ENCODE results near the gene CACNA1G. TPM values are rescaled to one million over a fixed set of nuclear protein-coding genes. Genes with fewer than 3 reads are reported as not detected.

The CACNA1G gene
- total RNA-seq, 3 donors from 2014 or later: 0.07 to 0.32 (median 0.12) TPM

DNA sequence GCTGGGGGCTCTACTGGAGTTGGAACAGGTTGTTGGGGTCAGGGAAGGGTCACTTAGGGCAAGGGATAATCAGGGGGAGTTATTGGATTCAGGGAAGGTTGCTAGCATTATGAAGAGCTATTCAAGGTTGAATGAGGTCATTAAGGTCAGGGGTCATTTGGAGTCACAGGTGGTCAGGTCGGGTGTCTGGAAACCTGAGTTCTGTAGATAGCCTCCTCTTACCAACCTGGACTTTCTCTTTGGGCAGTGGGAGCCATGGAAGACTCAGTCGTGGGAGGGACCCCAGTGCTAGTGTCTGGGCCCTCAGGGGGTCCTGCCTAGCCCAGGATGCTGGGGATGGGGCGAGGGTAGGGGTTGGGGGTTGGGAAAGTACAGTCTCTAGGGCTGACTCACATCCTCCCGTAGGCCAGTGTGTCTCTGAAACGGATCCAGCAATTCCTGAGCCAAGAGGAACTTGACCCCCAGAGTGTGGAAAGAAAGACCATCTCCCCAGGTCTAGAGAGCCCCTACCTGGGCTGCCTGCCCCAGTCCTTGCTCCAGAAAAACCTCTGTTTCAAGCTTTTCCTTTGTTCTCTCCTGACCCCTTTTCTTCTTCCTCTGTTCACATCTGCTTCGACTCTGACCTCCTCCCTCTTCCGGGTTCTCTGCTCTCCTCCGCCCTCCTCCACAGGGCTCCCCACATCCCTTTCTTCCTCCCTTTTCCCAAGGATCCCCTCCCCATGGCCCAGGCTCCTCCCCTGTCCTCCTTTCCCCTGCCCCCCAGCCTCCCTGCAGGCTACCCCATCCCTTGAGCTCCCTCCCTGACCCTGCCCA lies 107.7 kb downstream of the CACNA1G start:
- H3K4me3 ChIP-seq: no peak overlapping the region
- DNase-seq (peak in 1 of 3 donors; percentile 21), ATAC-seq (peak; percentile 50)
- TF ChIP-seq, protein P1, sequence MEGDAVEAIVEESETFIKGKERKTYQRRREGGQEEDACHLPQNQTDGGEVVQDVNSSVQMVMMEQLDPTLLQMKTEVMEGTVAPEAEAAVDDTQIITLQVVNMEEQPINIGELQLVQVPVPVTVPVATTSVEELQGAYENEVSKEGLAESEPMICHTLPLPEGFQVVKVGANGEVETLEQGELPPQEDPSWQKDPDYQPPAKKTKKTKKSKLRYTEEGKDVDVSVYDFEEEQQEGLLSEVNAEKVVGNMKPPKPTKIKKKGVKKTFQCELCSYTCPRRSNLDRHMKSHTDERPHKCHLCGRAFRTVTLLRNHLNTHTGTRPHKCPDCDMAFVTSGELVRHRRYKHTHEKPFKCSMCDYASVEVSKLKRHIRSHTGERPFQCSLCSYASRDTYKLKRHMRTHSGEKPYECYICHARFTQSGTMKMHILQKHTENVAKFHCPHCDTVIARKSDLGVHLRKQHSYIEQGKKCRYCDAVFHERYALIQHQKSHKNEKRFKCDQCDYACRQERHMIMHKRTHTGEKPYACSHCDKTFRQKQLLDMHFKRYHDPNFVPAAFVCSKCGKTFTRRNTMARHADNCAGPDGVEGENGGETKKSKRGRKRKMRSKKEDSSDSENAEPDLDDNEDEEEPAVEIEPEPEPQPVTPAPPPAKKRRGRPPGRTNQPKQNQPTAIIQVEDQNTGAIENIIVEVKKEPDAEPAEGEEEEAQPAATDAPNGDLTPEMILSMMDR (IDR thresholded peaks at IDR 0.05): no peak
- no peaks in the 10 kb centered on the region for H3K9me3 ChIP-seq
- intact Hi-C loops (cut with DNase I, micrococcal nuclease): no loop called here
- no peaks in the 10 kb centered on the region for H3K4me1 ChIP-seq (ENCODE audit: low read depth)
- H3K36me3 ChIP-seq (ENCODE audit: low read depth): no peaks in the 10 kb centered on the region

DNA sequence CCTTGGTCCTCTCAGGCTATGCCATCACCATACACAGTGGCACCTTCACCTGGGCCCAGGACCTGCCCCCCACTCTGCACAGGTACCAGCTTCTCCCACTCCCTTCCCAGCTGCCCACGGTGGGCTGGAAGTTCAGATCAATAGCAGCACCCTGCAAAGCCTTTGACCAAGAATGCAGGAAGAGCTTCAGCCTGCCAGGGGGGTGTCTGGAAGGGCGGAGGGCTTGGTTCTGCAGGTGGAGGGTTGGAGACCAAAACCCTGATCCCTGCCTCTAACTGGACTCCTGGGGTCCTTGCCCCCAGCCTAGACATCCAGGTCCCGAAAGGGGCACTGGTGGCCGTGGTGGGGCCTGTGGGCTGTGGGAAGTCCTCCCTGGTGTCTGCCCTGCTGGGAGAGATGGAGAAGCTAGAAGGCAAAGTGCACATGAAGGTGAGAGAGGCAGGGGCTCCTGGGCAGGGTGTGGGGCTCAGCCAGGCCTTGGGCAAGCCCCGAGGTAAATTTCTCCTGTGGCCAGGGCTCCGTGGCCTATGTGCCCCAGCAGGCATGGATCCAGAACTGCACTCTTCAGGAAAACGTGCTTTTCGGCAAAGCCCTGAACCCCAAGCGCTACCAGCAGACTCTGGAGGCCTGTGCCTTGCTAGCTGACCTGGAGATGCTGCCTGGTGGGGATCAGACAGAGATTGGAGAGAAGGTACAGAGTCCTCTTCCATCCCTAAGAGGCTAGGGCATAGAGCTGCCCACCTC lies 108.5 kb downstream of the CACNA1G start:
- no peak for ATAC-seq
- TF ChIP-seq, protein P1 (IDR thresholded peaks at IDR 0.05): no peak
- H3K36me3 ChIP-seq (ENCODE audit: low read depth): no peaks in the 10 kb centered on the region

DNA sequence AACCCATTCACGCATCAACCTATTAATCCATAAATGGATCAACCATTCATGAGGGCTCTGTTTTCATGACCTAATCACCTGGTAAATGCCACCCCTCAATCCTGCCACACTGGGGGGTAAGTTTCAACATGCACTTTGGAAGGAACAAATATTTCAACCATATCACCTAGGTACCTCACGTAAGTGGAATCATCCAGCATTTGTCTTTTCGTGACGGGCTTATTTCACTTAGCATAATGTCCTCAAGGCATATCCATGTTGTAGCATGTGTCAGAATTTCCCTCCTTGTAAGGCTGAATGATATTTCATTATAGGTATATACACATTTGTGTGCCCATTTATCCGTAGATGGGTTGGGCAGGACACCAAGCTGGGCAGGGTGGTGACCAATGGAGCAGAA lies 111.6 kb downstream of the CACNA1G start:
- H3K9me3 ChIP-seq: no peaks in the 10 kb centered on the region
- H3K4me3 ChIP-seq: no peak overlapping the region
- H3K4me1 ChIP-seq (ENCODE audit: low read depth): peaks cover 19% of the 10 kb centered on the region
- no peak for ATAC-seq
- no peaks in the 10 kb centered on the region for H3K36me3 ChIP-seq (ENCODE audit: low read depth)
- TF ChIP-seq, protein P1 (IDR thresholded peaks at IDR 0.05): no peak
- intact Hi-C loops (cut with DNase I, micrococcal nuclease): no loop called here
- DNase-seq: no peak

More for the DNA sequence above, 108.5 kb downstream of the CACNA1G start:
- H3K9me3 ChIP-seq: no peaks in the 10 kb centered on the region
- H3K4me3 ChIP-seq: no peak overlapping the region
- peak in 1 of 3 donors; percentile 25 for DNase-seq
- no peaks in the 10 kb centered on the region for H3K4me1 ChIP-seq (ENCODE audit: low read depth)
- intact Hi-C loops (cut with DNase I, micrococcal nuclease): no loop called here

DNA sequence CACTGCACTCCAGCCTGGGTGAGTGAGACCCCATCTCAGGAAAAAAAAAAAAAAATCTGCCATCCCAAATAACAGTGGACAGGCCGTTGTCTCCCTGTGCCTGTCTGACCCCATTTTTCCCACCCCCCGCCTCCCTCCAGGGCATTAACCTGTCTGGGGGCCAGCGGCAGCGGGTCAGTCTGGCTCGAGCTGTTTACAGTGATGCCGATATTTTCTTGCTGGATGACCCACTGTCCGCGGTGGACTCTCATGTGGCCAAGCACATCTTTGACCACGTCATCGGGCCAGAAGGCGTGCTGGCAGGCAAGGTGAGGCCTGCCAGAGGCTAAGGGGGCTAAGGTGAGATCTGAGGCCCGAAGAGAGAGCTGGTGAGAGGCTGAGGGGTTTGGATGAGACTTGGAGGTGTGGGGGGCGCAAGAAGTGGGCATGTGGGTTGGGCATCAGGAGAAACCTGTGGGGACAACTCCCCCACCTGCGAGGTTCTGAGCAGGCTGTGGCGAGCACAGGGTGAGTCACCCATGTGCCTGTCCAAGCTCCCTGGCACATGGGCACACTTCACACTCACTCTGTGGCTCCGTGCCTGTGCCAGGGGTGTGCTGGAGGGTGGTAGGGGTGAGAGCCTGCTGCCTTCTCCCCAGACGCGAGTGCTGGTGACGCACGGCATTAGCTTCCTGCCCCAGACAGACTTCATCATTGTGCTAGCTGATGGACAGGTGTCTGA lies 112.5 kb downstream of the CACNA1G start:
- ATAC-seq (no peak), DNase-seq (peak in 1 of 3 donors; percentile 27)
- peaks cover 19% of the 10 kb centered on the region for H3K4me1 ChIP-seq (ENCODE audit: low read depth)
- no peaks in the 10 kb centered on the region for H3K36me3 ChIP-seq (ENCODE audit: low read depth)
- intact Hi-C loops (cut with DNase I, micrococcal nuclease): no loop called here
- H3K4me3 ChIP-seq: no peak overlapping the region
- no peaks in the 10 kb centered on the region for H3K9me3 ChIP-seq
- TF ChIP-seq, protein P1 (IDR thresholded peaks at IDR 0.05): no peak

DNA sequence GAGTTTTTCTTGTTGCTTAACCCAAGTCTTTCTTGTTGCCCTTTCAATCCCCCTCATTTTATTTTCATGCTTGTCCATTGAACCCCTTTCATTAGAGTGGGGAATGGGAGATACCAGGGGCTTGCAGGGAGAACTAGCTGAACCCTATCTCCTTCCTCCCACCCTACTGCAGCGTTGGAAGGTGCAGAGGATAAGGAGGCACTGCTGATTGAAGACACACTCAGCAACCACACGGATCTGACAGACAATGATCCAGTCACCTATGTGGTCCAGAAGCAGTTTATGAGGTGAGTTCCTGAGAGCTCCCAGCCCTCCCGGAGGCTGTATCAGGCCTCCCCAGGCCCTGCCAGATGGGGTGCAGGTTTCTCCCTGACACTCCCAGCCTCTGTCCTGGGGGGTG lies 114.7 kb downstream of the CACNA1G start:
- DNase-seq: no peak
- Histone ChIP-seq H3K4me3 (no peak overlapping the region), H3K4me1 (ENCODE audit: low read depth) (peaks cover 19% of the 10 kb centered on the region), H3K36me3 (ENCODE audit: low read depth) (no peaks in the 10 kb centered on the region), H3K9me3 (no peaks in the 10 kb centered on the region)
- TF ChIP-seq, protein P1 (IDR thresholded peaks at IDR 0.05): no peak
- peak; percentile 35 for ATAC-seq
- intact Hi-C loops (cut with DNase I, micrococcal nuclease): no loop called here
